Measurements from ENCODE around the gene HHAT. TPM values are rescaled to one million over a fixed set of nuclear protein-coding genes. Genes with fewer than 3 reads are reported as not detected.

The HHAT gene
- total and polyA plus RNA-seq, 3 donors from 2014 or later: 8.5 to 24.3 (median 23.8) TPM

DNA sequence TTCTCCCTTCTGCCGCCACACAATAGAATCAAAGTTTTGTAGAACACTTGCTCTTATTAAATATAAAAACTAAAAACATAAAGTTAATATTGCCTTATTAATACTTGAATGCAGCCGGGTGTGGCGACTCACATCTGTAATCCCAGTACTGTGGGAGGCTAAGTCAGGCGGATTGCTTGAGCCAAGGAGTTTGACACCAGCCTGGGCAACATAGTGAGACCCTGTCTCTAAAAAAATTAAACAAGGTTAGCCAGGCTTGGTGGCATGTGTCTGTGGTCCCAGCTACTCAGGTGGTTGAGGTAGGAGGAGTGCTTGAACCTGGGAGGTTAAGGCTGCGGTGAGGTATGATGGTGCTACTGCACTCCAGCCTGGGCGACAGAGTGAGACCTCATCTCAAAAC lies 13.2 kb upstream of the HHAT start:
- intact Hi-C loops (cut with DNase I; ENCODE audit: low total_unique reads): no loop called here
- no peaks in the 10 kb centered on the region for H3K27me3 ChIP-seq
- TF ChIP-seq CTCF (IDR thresholded peaks at IDR 0.05): no peak
- peaks cover 8% of the 10 kb centered on the region for H3K4me1 ChIP-seq
- no peak overlapping the region for H3K4me3 ChIP-seq
- whole genome bisulfite sequencing, 2 donors: 96 to 97% methylated on average over 6 of the region's 6 CpGs
- no peaks in the 10 kb centered on the region for H3K9me3 ChIP-seq
- no peaks in the 10 kb centered on the region for H3K36me3 ChIP-seq (ENCODE audit: low read depth, missing control alignments)
- H3K27ac ChIP-seq: no peak overlapping the region
- DNase-seq: no peak

DNA sequence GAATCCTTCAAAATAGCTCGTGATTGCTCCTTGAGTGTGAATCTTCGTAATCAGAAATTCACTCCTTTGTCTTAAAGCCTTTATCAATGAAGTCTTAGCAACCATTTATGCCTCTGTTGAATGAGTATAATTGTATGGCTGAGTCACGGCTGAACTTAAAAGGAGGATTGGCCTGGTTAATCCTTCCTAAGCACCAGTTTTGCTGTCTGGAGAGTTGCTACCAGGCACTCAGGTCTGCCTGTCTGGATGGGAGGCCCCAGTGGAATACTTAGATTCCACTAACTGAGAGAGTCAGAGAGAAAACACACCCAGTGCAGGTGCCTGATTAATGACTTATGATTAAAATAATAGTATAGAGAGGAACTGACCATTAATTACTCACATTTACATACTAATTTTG lies 7.6 kb upstream of the HHAT start:
- H3K9me3 ChIP-seq: no peaks in the 10 kb centered on the region
- intact Hi-C loops (cut with DNase I; ENCODE audit: low total_unique reads): no loop called here
- 88 to 95% methylated on average over 3 of the region's 3 CpGs for WGBS, 2 donors
- H3K36me3 ChIP-seq (ENCODE audit: low read depth, missing control alignments): no peaks in the 10 kb centered on the region
- no peaks in the 10 kb centered on the region for H3K27me3 ChIP-seq
- TF ChIP-seq POLR2A (IDR thresholded peaks at IDR 0.05) (no peak), CTCF (IDR thresholded peaks at IDR 0.05) (no peak)
- no peak overlapping the region for H3K4me3 ChIP-seq
- H3K4me1 ChIP-seq: no peaks in the 10 kb centered on the region
- H3K27ac ChIP-seq: no peak overlapping the region
- no peak for DNase-seq

DNA sequence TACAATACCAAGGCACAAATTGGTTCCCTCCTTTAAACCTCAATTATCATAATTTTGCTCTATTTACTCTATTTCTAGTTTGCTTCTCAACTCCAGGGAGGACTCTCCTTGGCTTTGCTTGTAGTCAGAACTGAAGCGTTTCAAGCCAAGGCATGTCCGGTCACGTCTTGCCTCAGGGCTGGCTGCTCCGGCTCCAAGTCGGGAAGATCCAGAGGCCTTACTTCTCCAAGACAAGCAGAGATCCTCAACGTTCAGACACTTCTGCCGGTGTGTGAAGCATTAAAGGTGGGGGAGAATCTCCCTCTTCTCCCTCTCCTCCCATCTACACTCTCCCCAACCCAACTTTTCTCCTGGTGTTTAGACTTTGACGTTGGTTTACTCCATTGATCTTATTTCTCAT lies 7.2 kb upstream of the HHAT start:
- intact Hi-C loops (cut with DNase I; ENCODE audit: low total_unique reads): no loop called here
- H3K9me3 ChIP-seq: no peaks in the 10 kb centered on the region
- no peak for TF ChIP-seq POLR2A (IDR thresholded peaks at IDR 0.05)
- no peak for TF ChIP-seq CTCF (IDR thresholded peaks at IDR 0.05)
- H3K27ac ChIP-seq: no peak overlapping the region
- H3K4me1 ChIP-seq: no peaks in the 10 kb centered on the region
- no peak for DNase-seq
- 83 to 91% methylated on average over 8 of the region's 8 CpGs for WGBS, 2 donors
- H3K36me3 ChIP-seq (ENCODE audit: low read depth, missing control alignments): no peaks in the 10 kb centered on the region
- H3K4me3 ChIP-seq: no peak overlapping the region
- no peaks in the 10 kb centered on the region for H3K27me3 ChIP-seq

DNA sequence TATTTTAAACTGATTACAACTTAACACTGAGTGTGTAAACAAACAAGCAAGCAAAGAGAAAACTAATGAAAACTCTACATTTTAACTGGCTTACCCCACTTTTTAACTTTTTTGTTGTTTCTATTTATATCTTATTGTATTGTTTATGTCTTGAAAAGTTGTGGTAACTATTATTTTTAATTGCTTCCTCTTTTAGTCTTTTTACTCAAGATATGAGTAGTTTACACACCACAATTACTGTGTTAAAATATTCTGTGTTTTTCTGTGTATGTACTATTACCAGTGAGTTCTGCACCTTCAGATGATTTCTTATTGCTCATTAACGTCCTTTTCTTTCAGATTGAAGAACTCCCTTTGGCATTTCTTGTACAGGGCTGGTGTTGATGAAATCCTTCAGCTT lies 4.7 kb upstream of the HHAT start:
- Histone ChIP-seq H3K9me3 (no peaks in the 10 kb centered on the region), H3K27ac (no peak overlapping the region), H3K27me3 (no peaks in the 10 kb centered on the region), H3K4me3 (no peak overlapping the region), H3K4me1 (peaks cover 7% of the 10 kb centered on the region), H3K36me3 (ENCODE audit: low read depth, missing control alignments) (no peaks in the 10 kb centered on the region)
- DNase-seq: no peak
- TF ChIP-seq CTCF (IDR thresholded peaks at IDR 0.05) (no peak), POLR2A (IDR thresholded peaks at IDR 0.05) (no peak)
- 69 to 77% methylated on average over 1 of the region's 1 CpG for WGBS, 2 donors
- intact Hi-C loops (cut with DNase I; ENCODE audit: low total_unique reads): no loop called here

DNA sequence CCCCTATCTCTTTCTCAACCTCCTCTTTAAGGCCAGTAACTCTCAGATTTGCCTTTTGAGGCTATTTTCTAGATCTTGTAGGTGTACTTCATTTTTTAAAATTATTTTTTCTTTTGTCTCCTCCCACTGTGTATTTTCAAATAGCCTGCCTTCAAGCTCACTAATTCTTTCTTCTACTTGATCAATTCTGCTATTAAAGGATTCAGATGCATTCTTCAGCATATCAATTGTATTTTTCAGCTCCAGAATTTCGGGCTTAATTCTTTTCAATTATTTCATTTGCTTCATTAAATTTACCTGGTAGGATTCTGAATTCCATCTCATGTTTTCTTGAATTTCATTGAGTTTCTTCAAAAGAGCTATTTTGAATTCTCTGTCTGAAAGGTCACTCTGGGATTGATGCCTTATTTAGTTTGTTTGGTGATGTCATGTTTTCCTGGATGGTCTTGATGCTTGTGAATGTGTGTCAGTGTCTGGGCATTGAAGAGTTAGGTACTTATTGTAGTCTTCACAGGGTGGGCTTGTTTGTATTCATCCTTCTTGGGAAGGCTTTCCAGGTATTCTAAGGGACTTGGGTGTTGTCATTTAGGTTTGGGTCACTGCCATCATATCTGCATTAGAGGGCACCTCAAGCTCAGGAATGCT lies 3.6 kb upstream of the HHAT start:
- Histone ChIP-seq H3K36me3 (ENCODE audit: low read depth, missing control alignments) (no peaks in the 10 kb centered on the region), H3K4me3 (no peak overlapping the region), H3K27me3 (no peaks in the 10 kb centered on the region), H3K9me3 (no peaks in the 10 kb centered on the region), H3K4me1 (peaks cover 7% of the 10 kb centered on the region), H3K27ac (no peak overlapping the region)
- TF ChIP-seq CTCF (IDR thresholded peaks at IDR 0.05): no peak
- TF ChIP-seq POLR2A (IDR thresholded peaks at IDR 0.05): no peak
- DNase-seq: no peak
- 85 to 93% methylated on average over 1 of the region's 1 CpG for WGBS, 2 donors
- intact Hi-C loops (cut with DNase I; ENCODE audit: low total_unique reads): no loop called here

All from testis (tissue), 3 donors.